Neural cell (in vitro differentiated cells): ENCODE results near the gene PROK1. TPM values are rescaled to one million over a fixed set of nuclear protein-coding genes. Genes with fewer than 3 reads are reported as not detected.

Experiments
- H2AFZ ChIP-seq: fragments of 200-600, 300-800 bp; sonication (generic), shearing (Covaris generic); 2 replicates; pipeline ENCODE4 v1.6.0; 2014; ENCODE audit warnings: low read depth, mild to moderate bottlenecking, antibody characterized with exemption, low read length, moderate library complexity
- H3F3A ChIP-seq: fragments of 200-600 bp; shearing (Covaris generic); 2 replicates; pipeline ENCODE4 v1.6.1; 2016; ENCODE audit warnings: mild to moderate bottlenecking, moderate library complexity, mixed read lengths, antibody characterized with exemption, low read length; ENCODE audit not compliant: insufficient read depth, poor library complexity, severe bottlenecking
- H3K27ac ChIP-seq: fragments of 200-600, 300-800 bp; sonication (generic), shearing (Covaris generic); 2 replicates; pipeline ENCODE4 v1.5.1; 2014; ENCODE audit warnings: mild to moderate bottlenecking, low read length, moderate library complexity
- H3K27me3 ChIP-seq: fragments of 300-800, 200-600 bp; sonication (generic), shearing (Covaris generic); 2 replicates; pipeline ENCODE4 v1.6.0; 2014; ENCODE audit warnings: mild to moderate bottlenecking, low read depth, low read length, moderate library complexity; ENCODE audit not compliant: insufficient read depth
- H3K36me3 ChIP-seq: fragments of 300-800, 200-600 bp; sonication (generic), shearing (Covaris generic); 2 replicates; pipeline ENCODE4 v1.5.1; 2014; ENCODE audit warnings: mild to moderate bottlenecking, antibody characterized with exemption, low read length, moderate library complexity; ENCODE audit not compliant: insufficient read depth
- H3K4me2 ChIP-seq: fragments of 300-800, 200-600 bp; sonication (generic), shearing (Covaris generic); 2 replicates; pipeline ENCODE4 v1.6.0; 2014; ENCODE audit warnings: mild to moderate bottlenecking, low read length
- H3K4me3 ChIP-seq: fragments of 300-800, 200-600 bp; sonication (generic), shearing (Covaris generic); 2 replicates; pipeline ENCODE4 v1.5.1; 2014; ENCODE audit warnings: mild to moderate bottlenecking, low read length, moderate library complexity
- H3K79me2 ChIP-seq: fragments of 200-600 bp; shearing (Covaris generic); replicated peaks from 2 replicates; pipeline ENCODE4 v1.6.0; 2014; ENCODE audit warnings: mild to moderate bottlenecking, low read length, moderate library complexity; ENCODE audit not compliant: insufficient read depth
- H3K9ac ChIP-seq: fragments of 300-800, 200-600 bp; sonication (generic), shearing (Covaris generic); 2 replicates; pipeline ENCODE4 v1.6.1; 2016; ENCODE audit warnings: mild to moderate bottlenecking, low read length, mixed read lengths
- H3K9me2 ChIP-seq: fragments of 200-600 bp; shearing (Covaris generic); 2 replicates; pipeline ENCODE4 v1.6.1; 2016; ENCODE audit warnings: mild to moderate bottlenecking, low read length, mixed read lengths; ENCODE audit not compliant: insufficient read depth
- H3K9me3 ChIP-seq: fragments of 200-600, 300-800 bp; sonication (generic), shearing (Covaris generic); 2 replicates; pipeline ENCODE4 v1.6.1; 2016; ENCODE audit warnings: mild to moderate bottlenecking, mixed run types, low read length, moderate library complexity, mixed read lengths
- H4K20me1 ChIP-seq: fragments of 200-600 bp; shearing (Covaris generic); 2 replicates; pipeline ENCODE4 v1.6.1; 2016; ENCODE audit warnings: mild to moderate bottlenecking, mixed run types; ENCODE audit not compliant: insufficient read depth
- EP300 ChIP-seq: fragments of 450-650 bp; conservative IDR thresholded peaks from 2 replicates; pipeline ENCODE4 v1.6.1; 2014; ENCODE audit warnings: antibody characterized with exemption, mild to moderate bottlenecking, moderate library complexity; ENCODE audit not compliant: poor library complexity, severe bottlenecking
- EZH2 ChIP-seq: fragments of 200-600, 300-800 bp; shearing (Covaris generic), sonication (generic); IDR thresholded peaks from 2 replicates; pipeline ENCODE4 v1.6.1; 2014; ENCODE audit warnings: antibody characterized with exemption, low read length, borderline replicate concordance, mild to moderate bottlenecking; ENCODE audit not compliant: insufficient read depth, poor library complexity, severe bottlenecking
- MXI1 ChIP-seq: fragments of 450-650 bp; conservative IDR thresholded peaks from 2 replicates; pipeline ENCODE4 v1.6.1; 2014; ENCODE audit warnings: antibody characterized with exemption, mild to moderate bottlenecking; ENCODE audit not compliant: poor library complexity, severe bottlenecking
- POLR2AphosphoS5 ChIP-seq: IDR thresholded peaks from 2 replicates; pipeline ENCODE4 v1.6.1; 2012
- RAD21 ChIP-seq: fragments of 450-650 bp; conservative IDR thresholded peaks from 2 replicates; pipeline ENCODE4 v1.6.1; 2014; ENCODE audit warnings: antibody characterized with exemption, mild to moderate bottlenecking, moderate library complexity
- SMC3 ChIP-seq: fragments of 450-650 bp; conservative IDR thresholded peaks from 2 replicates; pipeline ENCODE4 v1.6.1; 2014; ENCODE audit warnings: antibody characterized with exemption, mild to moderate bottlenecking, moderate library complexity; ENCODE audit not compliant: poor library complexity
- TAF1 ChIP-seq: IDR thresholded peaks from 2 replicates; pipeline ENCODE4 v1.6.1; 2012; ENCODE audit warnings: low read depth
- polyA plus RNA-seq: library from polyadenylated mRNA; depleted of rRNA; stranded (reverse); fragments of >200 nt; gene quantifications from 2 replicates; pipeline ENCODE4 v1.2.3, GENCODE V29; 2014
- TF ChIP-seq, protein P1 (sequence below): IDR thresholded peaks from 2 replicates; pipeline ENCODE4 v1.6.1; 2012; ENCODE audit warnings: borderline replicate concordance
- TF ChIP-seq, protein P2 (sequence below): fragments of 450-650 bp; IDR thresholded peaks from 2 replicates; pipeline ENCODE4 v1.5.1; 2014; ENCODE audit warnings: antibody characterized with exemption, mild to moderate bottlenecking, moderate library complexity; ENCODE audit not compliant: poor library complexity, severe bottlenecking

The PROK1 gene
- polyA plus RNA-seq, 1 donor from 2014 or later = 0.54 TPM

DNA sequence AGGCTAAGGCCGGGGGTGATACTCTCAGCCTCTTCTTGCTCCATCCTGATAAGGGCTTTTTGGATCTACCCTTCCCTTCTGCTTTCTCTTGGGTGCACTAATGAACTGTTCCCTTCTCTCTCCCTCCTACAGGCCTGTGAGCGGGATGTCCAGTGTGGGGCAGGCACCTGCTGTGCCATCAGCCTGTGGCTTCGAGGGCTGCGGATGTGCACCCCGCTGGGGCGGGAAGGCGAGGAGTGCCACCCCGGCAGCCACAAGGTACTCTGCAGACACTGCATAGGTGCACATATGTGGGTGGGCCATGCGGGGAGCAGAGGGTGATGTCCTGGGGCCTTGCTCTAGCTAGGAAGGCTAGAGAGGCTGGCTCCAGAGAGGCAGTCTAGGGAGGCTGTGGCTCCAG, 2.9 kb downstream of the PROK1 start:
- Histone ChIP-seq H3K9me2 (no peaks in the 10 kb centered on the region), H2AFZ (no peak overlapping the region)

DNA sequence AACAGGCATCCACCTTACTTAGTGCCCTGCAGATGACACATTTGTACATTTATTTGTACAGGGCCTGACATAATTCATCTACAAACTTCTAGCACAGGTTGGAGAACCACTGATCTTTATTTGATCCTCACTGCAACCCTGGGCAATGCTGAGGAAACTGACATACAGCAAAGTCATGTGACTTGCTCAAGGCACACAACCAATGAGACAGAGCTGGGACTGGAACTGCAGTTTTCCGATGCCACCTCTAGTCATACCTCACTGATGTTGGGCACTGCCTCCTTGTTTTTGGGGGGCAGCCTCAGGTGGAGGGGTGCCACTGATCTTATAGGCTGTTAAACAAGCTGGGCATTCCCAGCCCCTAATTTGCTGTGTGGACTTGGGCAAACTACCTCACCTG, 3.4 kb downstream of the PROK1 start:
- Histone ChIP-seq H3K27ac (no peak overlapping the region), H2AFZ (no peak overlapping the region), H3K9me2 (no peaks in the 10 kb centered on the region), H3K9ac (no peak overlapping the region), H3K4me2 (no peak overlapping the region), H3K36me3 (no peaks in the 10 kb centered on the region), H4K20me1 (no peaks in the 10 kb centered on the region), H3F3A (no peaks in the 10 kb centered on the region), H3K27me3 (no peaks in the 10 kb centered on the region), H3K79me2 (no peaks in the 10 kb centered on the region), H3K4me3 (no peak overlapping the region), H3K9me3 (no peaks in the 10 kb centered on the region)
- TF ChIP-seq EZH2 (no peak), SMC3 (no peak), EP300 (no peak), POLR2AphosphoS5 (no peak), MXI1 (no peak), TAF1 (no peak), RAD21 (no peak)
- TF ChIP-seq, protein P1, sequence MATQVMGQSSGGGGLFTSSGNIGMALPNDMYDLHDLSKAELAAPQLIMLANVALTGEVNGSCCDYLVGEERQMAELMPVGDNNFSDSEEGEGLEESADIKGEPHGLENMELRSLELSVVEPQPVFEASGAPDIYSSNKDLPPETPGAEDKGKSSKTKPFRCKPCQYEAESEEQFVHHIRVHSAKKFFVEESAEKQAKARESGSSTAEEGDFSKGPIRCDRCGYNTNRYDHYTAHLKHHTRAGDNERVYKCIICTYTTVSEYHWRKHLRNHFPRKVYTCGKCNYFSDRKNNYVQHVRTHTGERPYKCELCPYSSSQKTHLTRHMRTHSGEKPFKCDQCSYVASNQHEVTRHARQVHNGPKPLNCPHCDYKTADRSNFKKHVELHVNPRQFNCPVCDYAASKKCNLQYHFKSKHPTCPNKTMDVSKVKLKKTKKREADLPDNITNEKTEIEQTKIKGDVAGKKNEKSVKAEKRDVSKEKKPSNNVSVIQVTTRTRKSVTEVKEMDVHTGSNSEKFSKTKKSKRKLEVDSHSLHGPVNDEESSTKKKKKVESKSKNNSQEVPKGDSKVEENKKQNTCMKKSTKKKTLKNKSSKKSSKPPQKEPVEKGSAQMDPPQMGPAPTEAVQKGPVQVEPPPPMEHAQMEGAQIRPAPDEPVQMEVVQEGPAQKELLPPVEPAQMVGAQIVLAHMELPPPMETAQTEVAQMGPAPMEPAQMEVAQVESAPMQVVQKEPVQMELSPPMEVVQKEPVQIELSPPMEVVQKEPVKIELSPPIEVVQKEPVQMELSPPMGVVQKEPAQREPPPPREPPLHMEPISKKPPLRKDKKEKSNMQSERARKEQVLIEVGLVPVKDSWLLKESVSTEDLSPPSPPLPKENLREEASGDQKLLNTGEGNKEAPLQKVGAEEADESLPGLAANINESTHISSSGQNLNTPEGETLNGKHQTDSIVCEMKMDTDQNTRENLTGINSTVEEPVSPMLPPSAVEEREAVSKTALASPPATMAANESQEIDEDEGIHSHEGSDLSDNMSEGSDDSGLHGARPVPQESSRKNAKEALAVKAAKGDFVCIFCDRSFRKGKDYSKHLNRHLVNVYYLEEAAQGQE = no peak
- TF ChIP-seq, protein P2, sequence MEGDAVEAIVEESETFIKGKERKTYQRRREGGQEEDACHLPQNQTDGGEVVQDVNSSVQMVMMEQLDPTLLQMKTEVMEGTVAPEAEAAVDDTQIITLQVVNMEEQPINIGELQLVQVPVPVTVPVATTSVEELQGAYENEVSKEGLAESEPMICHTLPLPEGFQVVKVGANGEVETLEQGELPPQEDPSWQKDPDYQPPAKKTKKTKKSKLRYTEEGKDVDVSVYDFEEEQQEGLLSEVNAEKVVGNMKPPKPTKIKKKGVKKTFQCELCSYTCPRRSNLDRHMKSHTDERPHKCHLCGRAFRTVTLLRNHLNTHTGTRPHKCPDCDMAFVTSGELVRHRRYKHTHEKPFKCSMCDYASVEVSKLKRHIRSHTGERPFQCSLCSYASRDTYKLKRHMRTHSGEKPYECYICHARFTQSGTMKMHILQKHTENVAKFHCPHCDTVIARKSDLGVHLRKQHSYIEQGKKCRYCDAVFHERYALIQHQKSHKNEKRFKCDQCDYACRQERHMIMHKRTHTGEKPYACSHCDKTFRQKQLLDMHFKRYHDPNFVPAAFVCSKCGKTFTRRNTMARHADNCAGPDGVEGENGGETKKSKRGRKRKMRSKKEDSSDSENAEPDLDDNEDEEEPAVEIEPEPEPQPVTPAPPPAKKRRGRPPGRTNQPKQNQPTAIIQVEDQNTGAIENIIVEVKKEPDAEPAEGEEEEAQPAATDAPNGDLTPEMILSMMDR = no peak

More for the DNA sequence above, 2.9 kb downstream of the PROK1 start:
- Histone ChIP-seq H3K36me3 (no peaks in the 10 kb centered on the region), H3K79me2 (no peaks in the 10 kb centered on the region), H3K27me3 (no peaks in the 10 kb centered on the region), H3K9ac (no peak overlapping the region), H3K4me3 (no peak overlapping the region), H3K9me3 (no peaks in the 10 kb centered on the region), H4K20me1 (no peaks in the 10 kb centered on the region), H3K4me2 (no peak overlapping the region), H3K27ac (no peak overlapping the region), H3F3A (no peaks in the 10 kb centered on the region)
- no peak for TF ChIP-seq EP300
- no peak for TF ChIP-seq RAD21
- TF ChIP-seq, protein P2 = no peak
- TF ChIP-seq EZH2 = no peak
- TF ChIP-seq SMC3 = no peak
- no peak for TF ChIP-seq MXI1
